H9 (cell line): ENCODE results near the gene MGST2. TPM values are rescaled to one million over a fixed set of nuclear protein-coding genes. Genes with fewer than 3 reads are reported as not detected.

Source experiments
- DNase-seq: peaks from one replicate; pipeline ENCODE4 v3.0.0-alpha.2; 2017
- H2AFZ ChIP-seq: one replicate; pipeline ENCODE4 v1.6.1; 2013; ENCODE audit warnings: mild to moderate bottlenecking, low read length, control low read depth, moderate library complexity
- H2AK5ac ChIP-seq: 2 replicates; pipeline ENCODE4 v1.6.1; 2013; ENCODE audit warnings: low read length, control low read depth, mixed read lengths; ENCODE audit not compliant: insufficient read length
- H2BK120ac ChIP-seq: one replicate; pipeline ENCODE4 v1.6.1; 2013; ENCODE audit warnings: low read depth, mild to moderate bottlenecking, low read length, control low read depth, inconsistent platforms; ENCODE audit not compliant: poor library complexity, severe bottlenecking
- H2BK12ac ChIP-seq: 2 replicates; pipeline ENCODE4 v1.6.1; 2013; ENCODE audit warnings: low read length, control low read depth, mixed read lengths, low read depth; ENCODE audit not compliant: insufficient read length
- H2BK15ac ChIP-seq: 2 replicates; pipeline ENCODE4 v1.6.1; 2013; ENCODE audit warnings: low read depth, low read length, control low read depth
- H2BK20ac ChIP-seq: one replicate; pipeline ENCODE4 v1.6.1; 2013; ENCODE audit warnings: low read depth, mild to moderate bottlenecking, low read length, control low read depth, inconsistent platforms; ENCODE audit not compliant: poor library complexity, severe bottlenecking
- H2BK5ac ChIP-seq: 2 replicates; pipeline ENCODE4 v1.6.1; 2013; ENCODE audit warnings: low read length, control low read depth, mixed read lengths; ENCODE audit not compliant: insufficient read length
- H3K14ac ChIP-seq: 2 replicates; pipeline ENCODE4 v1.6.1; 2013; ENCODE audit warnings: low read length, control low read depth; ENCODE audit not compliant: insufficient read depth
- H3K18ac ChIP-seq: 2 replicates; pipeline ENCODE4 v1.6.1; 2013; ENCODE audit warnings: low read depth, mild to moderate bottlenecking, mixed read lengths, low read length, control low read depth; ENCODE audit not compliant: insufficient read length
- H3K23ac ChIP-seq: 2 replicates; pipeline ENCODE4 v1.6.1; 2013; ENCODE audit warnings: low read length, control low read depth, mixed read lengths, low read depth; ENCODE audit not compliant: insufficient read length
- H3K23me2 ChIP-seq: 2 replicates; pipeline ENCODE4 v1.6.1; 2013; ENCODE audit warnings: low read depth, mild to moderate bottlenecking, mixed read lengths, low read length, control low read depth; ENCODE audit not compliant: insufficient read length, poor library complexity, severe bottlenecking
- H3K27ac ChIP-seq: 2 replicates; pipeline ENCODE4 v1.5.1; 2013; ENCODE audit warnings: low read length, control low read depth, mixed read lengths, low read depth; ENCODE audit not compliant: insufficient read length
- H3K27me3 ChIP-seq: 2 replicates; pipeline ENCODE4 v1.6.1; 2013; ENCODE audit warnings: low read length, control low read depth, inconsistent platforms; ENCODE audit not compliant: insufficient read depth
- H3K4ac ChIP-seq: 2 replicates; pipeline ENCODE4 v1.6.1; 2013; ENCODE audit warnings: low read depth, mild to moderate bottlenecking, control low read depth, inconsistent platforms, low read length, moderate library complexity
- H3K4me1 ChIP-seq: 2 replicates; pipeline ENCODE4 v1.6.1; 2013; ENCODE audit warnings: low read length, control low read depth, inconsistent platforms; ENCODE audit not compliant: insufficient read depth
- H3K4me2 ChIP-seq: 2 replicates; pipeline ENCODE4 v1.6.1; 2013; ENCODE audit warnings: low read length, control low read depth, mixed read lengths; ENCODE audit not compliant: insufficient read length, insufficient read depth
- H3K56ac ChIP-seq: 2 replicates; pipeline ENCODE4 v1.6.1; 2013; ENCODE audit warnings: low read depth, mild to moderate bottlenecking, mixed read lengths, low read length, control low read depth; ENCODE audit not compliant: insufficient read length
- H3K79me1 ChIP-seq: 2 replicates; pipeline ENCODE4 v1.6.1; 2013; ENCODE audit warnings: low read depth, mild to moderate bottlenecking, moderate library complexity, low read length, control low read depth, inconsistent platforms; ENCODE audit not compliant: insufficient read depth, poor library complexity, severe bottlenecking
- H3K79me2 ChIP-seq: 2 replicates; pipeline ENCODE4 v1.6.1; 2013; ENCODE audit warnings: low read length, control low read depth, inconsistent platforms; ENCODE audit not compliant: insufficient read depth
- H3K9ac ChIP-seq: 2 replicates; pipeline ENCODE4 v1.6.1; 2013; ENCODE audit warnings: low read length, control low read depth, mixed read lengths; ENCODE audit not compliant: insufficient read length; ENCODE audit errors: extremely low read depth
- H3K9me3 ChIP-seq: one replicate; pipeline ENCODE4 v1.6.1; 2013; ENCODE audit warnings: low read depth, low read length, inconsistent platforms; ENCODE audit not compliant: control insufficient read depth
- H3T11ph ChIP-seq: one replicate; pipeline ENCODE4 v1.6.1; 2013; ENCODE audit warnings: mild to moderate bottlenecking, low read length, control low read depth, inconsistent platforms
- H4K20me1 ChIP-seq: one replicate; pipeline ENCODE4 v1.6.1; 2013; ENCODE audit not compliant: control insufficient read depth, insufficient read length, insufficient read depth
- H4K5ac ChIP-seq: 2 replicates; pipeline ENCODE4 v1.6.1; 2013; ENCODE audit warnings: low read depth, mild to moderate bottlenecking, mixed read lengths, low read length, control low read depth; ENCODE audit not compliant: insufficient read length
- H4K8ac ChIP-seq: replicated peaks from 2 replicates; pipeline ENCODE4 v1.6.1; 2013; ENCODE audit warnings: low read length, control low read depth, mixed read lengths, low read depth; ENCODE audit not compliant: insufficient read length
- H4K91ac ChIP-seq: 2 replicates; pipeline ENCODE4 v1.6.1; 2013; ENCODE audit warnings: low read depth, mild to moderate bottlenecking, moderate library complexity, mixed read lengths, low read length, control low read depth; ENCODE audit not compliant: insufficient read length
- H3K27ac Mint-ChIP-seq, 3 experiments: 2 replicates in 2 of 3; 3 replicates in 1 of 3; pipeline ENCODE4 v1.8.0; 2020 to 2021; ENCODE audit warnings: mixed read lengths in 3 of 3, mild to moderate bottlenecking in 1 of 3, moderate library complexity in 1 of 3
- H3K27me3 Mint-ChIP-seq: 2 replicates; pipeline ENCODE4 v1.8.0; 2021; ENCODE audit warnings: low read depth, mild to moderate bottlenecking, moderate library complexity, mixed read lengths
- H3K36me3 Mint-ChIP-seq, 3 experiments: 2 replicates in 2 of 3; 3 replicates in 1 of 3; pipeline ENCODE4 v1.8.0; 2020 to 2021; ENCODE audit warnings: low read depth in 3 of 3, mixed read lengths in 3 of 3; ENCODE audit not compliant: insufficient read depth in 1 of 3
- H3K4me1 Mint-ChIP-seq, 2 experiments: 2 replicates each; pipeline ENCODE4 v1.8.0; 2020; ENCODE audit warnings: mixed read lengths in 2 of 2
- H3K4me3 Mint-ChIP-seq, 2 experiments: 2 replicates in 1 of 2; 3 replicates in 1 of 2; pipeline ENCODE4 v1.8.0; 2020 to 2021; ENCODE audit warnings: mild to moderate bottlenecking in 2 of 2, mixed read lengths in 2 of 2, moderate library complexity in 1 of 2
- H3K9me3 Mint-ChIP-seq, 2 experiments: 2 replicates in 1 of 2; 3 replicates in 1 of 2; pipeline ENCODE4 v1.8.0; 2020; ENCODE audit warnings: mild to moderate bottlenecking in 2 of 2, mixed read lengths in 2 of 2, moderate library complexity in 1 of 2
- CTCF ChIP-seq: fragments of 200-600 bp; sonication (generic); conservative IDR thresholded peaks from 3 replicates; pipeline ENCODE4 v1.8.0; 2021; ENCODE audit warnings: antibody characterized with exemption, mild to moderate bottlenecking
- WGBS: extraction: QIAGEN DNeasy Blood & Tissue Kit; methylation state at CpG from one replicate; pipeline ENCODE4 v1.1.7; 2013; ENCODE audit warnings: missing lambda C conversion rate, low lambda C conversion rate, mixed read lengths; ENCODE audit not compliant: insufficient read length; ENCODE audit errors: extremely low coverage; 5-methylcytosine and 5-hydroxymethylcytosine counted together
- total RNA-seq: library from RNA; stranded (reverse); gene quantifications from 2 replicates; pipeline ENCODE4 v1.2.1, GENCODE V29; 2021

The MGST2 gene
- total RNA-seq, 1 experiment from 2014 or later: 6.4 TPM

- no peaks in the 10 kb centered on the region for H3K9me3 Mint-ChIP-seq
These were observed 83.7 kb downstream of the MGST2 start for GRCh38 chr4:139749338-139749737.

More at GRCh38 chr4:139749338-139749737, 83.7 kb downstream of the MGST2 start:
- H3K23me2 ChIP-seq: no peaks in the 10 kb centered on the region
- peaks cover 11 to 12% of the 10 kb centered on the region in 2 experiments for H3K4me1 Mint-ChIP-seq
- no peaks in the 10 kb centered on the region for H4K20me1 ChIP-seq
- no peak overlapping the region for H4K91ac ChIP-seq
- no peak overlapping the region for H3K56ac ChIP-seq
- no peak for DNase-seq
- H3K23ac ChIP-seq: no peak overlapping the region
- no peak overlapping the region for H3K18ac ChIP-seq
- no peak overlapping the region for H3K27ac Mint-ChIP-seq
- no peak overlapping the region for H2AFZ ChIP-seq
- peaks cover 2% of the 10 kb centered on the region; the same call in 1 of the 2 replicates for H3K27me3 Mint-ChIP-seq
- H3K4ac ChIP-seq: no peak overlapping the region
- no peak overlapping the region for H4K5ac ChIP-seq
- H2BK5ac ChIP-seq: no peak overlapping the region
- no peak overlapping the region for H3K4me2 ChIP-seq
- H3K4me3 Mint-ChIP-seq: no peak overlapping the region
- no peak overlapping the region for H3T11ph ChIP-seq
- no peaks in the 10 kb centered on the region for H3K9me3 ChIP-seq
- H2BK15ac ChIP-seq: no peak overlapping the region
- H3K9ac ChIP-seq: no peak overlapping the region
- no peak overlapping the region for H2BK12ac ChIP-seq
- no peaks in the 10 kb centered on the region for H3K27me3 ChIP-seq
- H3K4me1 ChIP-seq: no peaks in the 10 kb centered on the region; the same call in 1 of the 2 replicates
- H2AK5ac ChIP-seq: no peak overlapping the region
- no peak overlapping the region for H4K8ac ChIP-seq
- no peak overlapping the region for H3K27ac ChIP-seq
- no peak for TF ChIP-seq CTCF
- WGBS: no CpG with 5 or more reads among the region's 6 CpGs
- no peak overlapping the region for H2BK20ac ChIP-seq
- no peaks in the 10 kb centered on the region for H3K79me2 ChIP-seq
- no peak overlapping the region for H2BK120ac ChIP-seq
- H3K36me3 Mint-ChIP-seq: no peaks in the 10 kb centered on the region
- no peak overlapping the region for H3K14ac ChIP-seq
- no peaks in the 10 kb centered on the region for H3K79me1 ChIP-seq
